GM21717 (cell line): ENCODE measurements around the gene FNDC11.
"Not testable (repeated sequence)": the region's sequence is repeated elsewhere in the genome, so short reads cannot be mapped to it uniquely, and the experiment has no call there.

Experiments used
- ATAC-seq: cut with Tn5 transposase; IDR thresholded peaks from one replicate; pipeline ENCODE4 v1.9.1; 2021; ENCODE audit warnings: mild to moderate bottlenecking, moderate library complexity; ENCODE audit not compliant: unreplicated experiment

FNDC11 gene

DNA sequence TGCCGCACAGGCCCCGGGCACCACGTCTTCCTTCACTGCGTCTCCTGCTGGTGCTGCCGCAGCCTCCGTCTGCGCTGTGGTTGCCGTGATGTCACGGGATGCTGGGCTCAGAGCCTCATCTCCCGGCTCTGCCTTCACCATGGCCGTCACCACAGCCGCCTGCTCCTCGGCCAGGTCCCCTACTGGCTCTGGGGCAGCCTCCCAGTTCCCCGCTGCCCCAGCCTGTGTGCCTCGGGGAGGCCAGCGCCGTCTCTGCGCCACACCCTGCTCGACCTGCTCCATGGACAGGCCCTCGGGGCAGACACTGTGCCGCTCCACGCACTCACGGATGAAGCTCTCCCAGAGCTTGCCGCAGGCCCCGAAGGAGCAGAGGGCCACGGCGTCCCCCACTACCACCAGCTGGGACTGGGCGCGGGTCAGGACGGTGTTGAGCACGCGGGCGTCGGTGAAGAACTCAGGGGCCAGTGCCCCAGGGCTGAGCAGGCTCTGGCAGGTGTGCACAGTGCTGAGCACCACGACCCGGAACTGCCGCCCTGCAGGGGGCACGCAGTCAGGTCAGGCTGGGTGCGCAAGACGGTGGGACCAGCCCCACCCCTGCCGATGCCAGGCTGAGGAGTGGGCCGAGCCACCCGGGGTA, 11.9 kb downstream of the FNDC11 start:
- ATAC-seq: no peak

DNA sequence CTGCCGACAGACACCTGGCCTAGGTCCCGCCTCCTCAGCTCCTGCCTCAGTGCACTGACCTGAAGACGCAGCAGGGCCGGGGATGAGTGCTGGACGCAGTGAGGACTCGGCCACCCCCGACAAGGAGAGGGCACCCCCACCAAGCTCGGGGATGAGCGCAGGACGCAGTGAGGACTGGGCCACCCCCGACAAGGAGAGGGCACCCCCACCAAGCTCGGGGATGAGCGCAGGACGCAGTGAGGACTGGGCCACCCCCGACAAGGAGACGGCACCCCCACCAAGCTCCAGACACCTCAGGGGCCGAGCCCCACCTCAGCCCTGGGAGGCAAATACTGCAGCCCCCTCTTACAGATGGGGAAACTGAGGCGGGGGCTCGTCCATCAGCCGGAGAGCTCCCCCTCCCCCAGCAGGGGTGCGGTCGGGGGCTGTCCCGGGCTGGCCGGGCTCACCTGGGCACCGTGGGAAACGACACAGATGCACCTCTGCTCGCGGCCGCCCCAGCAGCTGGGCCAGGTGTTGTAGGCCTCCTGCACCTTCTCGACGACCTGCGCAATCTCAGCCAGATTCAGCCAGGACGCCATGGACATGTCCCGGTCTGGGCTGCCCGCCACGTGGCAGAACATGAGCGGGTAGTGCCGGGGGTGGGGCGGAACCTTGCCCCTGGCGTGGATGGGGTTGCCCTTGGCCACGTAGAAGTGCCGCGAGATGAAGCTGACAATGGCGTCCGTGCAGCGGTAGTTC, 12.6 kb downstream of the FNDC11 start:
- ATAC-seq: no peak

DNA sequence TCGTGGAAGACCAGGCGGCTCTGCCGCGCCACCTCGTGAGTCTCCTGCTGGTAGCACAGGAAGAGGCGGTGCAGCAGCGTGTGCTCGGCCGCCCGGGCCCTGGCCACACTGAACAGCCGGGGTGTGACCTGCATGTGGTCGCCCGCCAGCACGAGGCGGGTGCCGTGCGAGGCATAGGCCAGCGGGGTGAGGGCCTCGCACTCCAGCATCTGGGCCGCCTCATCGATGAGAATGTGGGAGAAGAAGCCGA, 13.1 kb downstream of the FNDC11 start:
- ATAC-seq: no peak

DNA sequence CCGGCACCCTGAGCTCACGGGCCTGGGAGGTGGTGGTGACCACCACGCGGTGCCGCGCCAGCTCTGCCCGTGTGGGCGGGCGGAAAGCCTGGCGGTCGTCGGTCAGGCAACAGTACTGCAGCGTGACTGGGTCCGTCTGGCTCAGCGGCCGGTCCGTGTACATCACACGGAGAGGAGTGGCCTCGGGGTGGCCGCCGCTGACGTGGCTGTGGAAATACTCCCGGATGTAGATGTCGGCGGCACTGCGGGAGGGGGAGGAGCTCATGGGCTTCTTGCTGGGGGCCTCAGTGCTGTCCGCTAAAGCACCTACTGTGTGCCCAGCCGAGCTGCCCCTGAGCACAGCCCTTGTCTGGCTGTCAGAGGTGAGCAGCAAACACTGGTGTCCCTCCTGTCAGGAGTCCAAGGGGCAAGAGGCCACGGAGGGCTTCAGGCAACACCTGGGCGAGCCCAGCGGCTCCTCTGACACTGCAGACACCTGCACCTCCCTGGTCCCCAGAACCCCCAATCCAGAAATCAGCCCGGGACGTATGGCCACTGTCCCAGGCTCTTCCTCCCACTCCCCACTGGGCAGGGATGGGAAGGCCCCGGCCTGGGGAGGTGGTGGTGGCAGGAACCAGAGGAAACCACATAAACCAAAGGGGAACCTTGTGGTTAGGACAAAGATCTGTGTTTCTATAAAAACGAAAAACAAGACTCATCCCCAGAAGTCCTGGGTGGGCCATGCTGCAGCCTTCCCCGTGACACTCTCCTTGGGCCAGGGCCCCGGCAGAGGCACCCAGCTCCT, 13.6 kb downstream of the FNDC11 start:
- peak; percentile 58 for ATAC-seq

DNA sequence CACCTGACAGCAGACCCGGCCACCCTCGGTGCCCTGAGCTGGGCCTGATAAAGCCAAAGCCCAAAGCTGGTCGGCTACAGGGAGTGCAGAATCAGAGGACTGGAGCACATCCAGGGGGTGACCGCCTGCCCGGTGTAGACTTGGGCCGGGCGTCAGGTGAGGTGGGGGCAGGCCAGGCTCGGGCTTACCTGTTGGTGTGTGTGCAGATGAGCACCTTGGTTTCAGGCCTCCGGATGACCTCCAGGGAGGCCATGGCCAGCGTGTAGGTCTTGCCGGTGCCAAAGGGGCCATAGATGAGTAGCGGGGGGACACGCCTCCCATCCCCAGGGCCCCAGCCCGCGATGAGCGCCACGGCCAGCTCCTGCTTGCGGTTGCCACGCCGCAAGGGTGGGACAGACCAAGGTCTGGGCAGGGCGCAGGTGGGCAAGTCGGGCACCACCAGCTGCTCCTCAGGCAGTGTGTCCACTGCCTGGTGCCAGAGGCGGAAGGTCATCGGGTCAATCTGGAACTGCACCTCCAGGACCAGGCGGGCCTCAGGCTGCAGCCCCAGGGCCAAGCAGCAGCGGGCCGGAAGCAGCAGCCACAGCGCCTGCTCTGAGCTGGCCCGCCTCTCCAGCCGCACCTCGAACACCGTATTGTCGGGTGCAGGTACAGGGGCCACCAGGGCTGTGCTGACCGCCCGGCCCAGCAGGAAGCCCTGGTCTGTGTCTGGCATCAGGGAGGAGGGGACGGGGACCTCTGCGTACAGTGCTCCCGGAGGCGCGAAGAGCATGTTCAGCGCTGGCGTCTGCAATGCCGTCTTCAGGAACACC, 14.4 kb downstream of the FNDC11 start:
- peak; percentile 8 for ATAC-seq

DNA sequence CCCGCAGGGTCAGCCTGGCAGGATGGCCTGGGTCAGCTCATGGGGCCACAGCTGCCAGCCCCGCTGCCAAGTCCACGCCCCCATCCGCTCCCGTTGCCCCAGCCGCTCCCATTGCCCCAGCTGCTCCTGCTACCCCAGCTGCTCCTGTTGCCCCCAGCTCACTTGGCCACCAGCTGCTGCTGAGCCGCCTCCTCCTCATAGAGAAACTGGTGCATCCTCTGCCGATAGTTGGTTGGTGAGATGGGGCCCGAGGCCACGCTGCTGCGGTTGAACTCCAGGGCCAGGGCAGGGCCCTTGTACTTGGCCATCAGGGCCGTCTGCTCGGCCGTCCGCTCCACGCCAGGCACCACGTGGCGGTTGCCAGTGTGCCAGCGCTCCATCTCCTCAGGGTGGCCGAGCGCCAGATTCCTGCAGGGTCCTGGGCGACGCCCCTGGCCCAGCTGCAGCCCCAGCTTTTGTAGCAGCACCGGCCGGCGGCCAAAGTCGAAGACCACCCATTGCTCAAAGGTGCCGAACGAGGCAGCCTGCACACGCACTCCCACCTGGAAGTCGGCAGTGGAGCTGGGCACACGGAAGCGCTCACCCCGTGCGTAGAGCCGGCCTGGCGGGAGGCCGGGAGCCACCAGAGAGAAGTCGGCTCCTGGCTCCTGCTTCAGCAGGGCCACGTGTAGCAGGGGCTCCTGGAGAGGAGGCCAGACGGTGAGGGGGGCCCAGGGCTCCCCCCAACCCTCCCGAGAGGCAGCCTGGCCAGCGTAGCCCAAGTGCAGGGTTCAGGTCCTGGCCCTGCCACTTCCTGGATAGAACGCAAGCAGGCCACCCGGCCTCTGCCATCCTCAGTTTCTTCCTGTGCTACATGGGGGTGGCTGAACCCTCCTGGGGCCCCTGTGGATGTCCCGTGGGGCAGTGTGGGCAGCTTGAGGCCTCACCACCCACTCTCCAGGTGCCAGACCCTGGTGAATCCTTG, 15.3 kb downstream of the FNDC11 start:
- no peak for ATAC-seq

DNA sequence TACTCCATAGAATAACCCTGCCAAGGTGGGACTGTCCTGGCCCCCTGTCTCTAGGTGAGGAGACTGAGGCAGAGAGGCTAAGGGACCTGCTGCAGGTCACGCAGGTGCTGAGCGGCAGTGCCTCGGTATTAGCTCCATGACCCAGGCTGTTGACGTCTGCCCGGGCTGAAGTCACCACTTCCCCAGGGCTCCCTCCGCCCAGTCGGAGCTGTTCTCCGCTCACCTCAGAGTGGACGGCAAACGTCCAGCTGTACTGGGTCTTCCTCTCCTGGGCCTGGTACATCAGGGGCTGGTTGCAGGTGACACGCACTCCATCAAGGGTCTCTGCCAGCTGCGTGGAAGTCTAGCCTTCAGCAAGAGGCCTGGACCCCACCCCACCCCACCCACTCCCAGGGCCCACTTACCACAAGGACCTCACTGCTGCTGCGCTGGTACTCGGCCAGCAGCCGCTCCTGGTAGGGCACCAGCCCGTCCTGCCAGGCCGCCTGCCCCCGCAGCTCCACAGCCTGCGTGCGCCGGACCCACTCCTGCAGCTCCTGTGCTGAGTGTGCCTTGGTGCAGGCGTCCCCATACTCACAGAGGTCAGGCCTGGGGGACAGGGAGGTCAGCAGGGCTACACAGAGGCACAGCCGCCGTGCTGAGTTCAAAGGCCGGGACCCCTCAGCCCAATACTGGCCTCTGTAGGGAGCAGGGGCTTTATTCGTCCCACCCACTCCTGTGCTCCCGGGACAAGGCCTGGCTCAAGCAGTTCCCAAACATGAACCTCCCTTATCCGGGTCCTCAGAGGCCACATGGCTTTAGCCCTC, 16.5 kb downstream of the FNDC11 start:
- no peak for ATAC-seq

DNA sequence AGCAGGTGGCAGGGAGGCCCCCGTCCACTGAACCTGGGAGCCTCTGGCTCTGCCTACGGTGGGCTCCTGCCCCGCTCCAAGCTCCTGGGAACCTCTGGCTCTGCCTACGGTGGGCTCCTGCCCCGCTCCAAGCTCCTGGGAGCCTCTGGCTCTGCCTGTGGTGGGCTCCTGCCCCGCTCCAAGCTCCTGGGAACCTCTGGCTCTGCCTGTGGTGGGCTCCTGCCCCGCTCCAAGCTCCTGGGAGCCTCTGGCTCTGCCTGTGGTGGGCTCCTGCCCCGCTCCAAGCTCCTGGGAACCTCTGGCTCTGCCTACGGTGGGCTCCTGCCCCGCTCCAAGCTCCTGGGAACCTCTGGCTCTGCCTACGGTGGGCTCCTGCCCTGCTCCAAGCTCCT, 17.1 kb downstream of the FNDC11 start:
- ATAC-seq: not testable (repeated sequence)

DNA sequence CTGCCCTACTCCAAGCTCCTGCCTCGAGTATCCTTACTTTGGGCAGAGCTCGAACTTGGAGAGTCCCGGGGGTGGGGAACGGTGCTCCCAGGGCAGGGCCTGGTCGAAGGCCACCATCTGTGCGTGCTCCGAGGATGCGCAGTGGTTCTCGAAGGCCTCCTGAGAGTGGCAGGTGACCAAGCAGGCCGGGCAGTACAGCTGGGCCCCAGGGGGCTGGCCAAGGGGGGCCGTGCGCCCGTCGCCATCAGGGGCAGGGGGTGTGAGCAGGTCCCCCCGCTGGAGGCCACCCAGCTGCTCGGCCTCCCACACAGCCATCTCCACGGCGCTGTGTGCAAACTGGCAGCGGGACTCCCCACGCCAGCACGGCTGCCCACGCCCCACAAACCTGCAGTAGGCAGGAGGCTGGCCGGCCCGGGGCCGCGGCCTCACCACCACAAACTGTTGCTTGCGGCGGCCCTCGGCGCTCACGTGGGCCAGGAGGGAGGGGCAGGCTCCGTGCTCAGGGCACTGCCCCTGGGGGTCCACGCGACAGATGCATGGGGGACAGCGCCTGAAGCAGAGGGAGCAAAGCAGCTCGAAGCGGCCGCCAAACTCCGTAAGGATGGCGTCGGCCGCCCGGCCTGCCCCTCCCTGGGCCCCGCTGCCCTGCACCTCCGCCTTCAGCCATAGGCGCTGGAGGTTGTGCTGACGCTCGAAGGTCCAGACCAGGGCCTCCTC, 18.3 kb downstream of the FNDC11 start:
- no peak for ATAC-seq

DNA sequence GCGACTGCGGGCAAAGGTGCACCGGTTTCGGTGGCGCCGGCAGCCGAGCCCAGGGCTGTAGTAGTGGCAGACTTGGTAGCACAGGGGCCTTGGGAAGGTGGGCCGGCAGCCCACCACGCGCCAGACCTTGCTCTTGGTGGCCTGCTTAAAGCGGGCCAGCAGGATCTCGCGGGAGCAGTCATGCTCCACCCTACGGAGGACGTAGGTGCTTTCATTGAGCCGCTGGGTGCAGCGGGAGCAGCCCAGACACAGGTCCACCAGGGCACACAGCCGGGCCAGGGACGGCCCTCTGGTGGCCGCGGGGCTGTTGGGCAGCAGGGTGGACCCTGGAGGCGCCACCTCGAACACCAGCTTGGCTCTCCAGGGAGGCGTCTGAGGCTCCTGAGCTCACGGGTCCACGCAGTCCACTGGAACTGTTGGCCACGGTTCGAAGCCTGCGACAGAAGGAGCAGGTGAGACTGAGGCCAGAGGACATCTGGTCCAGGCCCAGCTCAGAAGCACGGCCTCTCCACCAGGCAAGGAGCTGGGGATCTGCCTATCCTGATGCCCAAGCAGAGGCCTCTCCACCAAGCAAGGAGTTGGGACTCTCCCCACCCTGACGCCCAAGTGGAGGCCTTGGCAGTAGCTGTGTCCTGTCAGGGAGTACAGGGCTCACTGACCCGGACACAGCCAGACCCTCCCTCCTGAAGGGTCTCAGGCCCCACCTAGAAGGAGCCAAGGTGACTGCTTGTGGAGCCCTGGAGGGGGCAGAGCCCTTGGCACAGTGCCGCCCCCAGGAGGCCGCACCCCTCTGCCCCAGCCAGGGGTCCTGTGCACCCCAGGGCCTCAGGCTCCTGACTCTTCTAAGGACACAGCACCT, 19.1 kb downstream of the FNDC11 start:
- ATAC-seq: no peak

DNA sequence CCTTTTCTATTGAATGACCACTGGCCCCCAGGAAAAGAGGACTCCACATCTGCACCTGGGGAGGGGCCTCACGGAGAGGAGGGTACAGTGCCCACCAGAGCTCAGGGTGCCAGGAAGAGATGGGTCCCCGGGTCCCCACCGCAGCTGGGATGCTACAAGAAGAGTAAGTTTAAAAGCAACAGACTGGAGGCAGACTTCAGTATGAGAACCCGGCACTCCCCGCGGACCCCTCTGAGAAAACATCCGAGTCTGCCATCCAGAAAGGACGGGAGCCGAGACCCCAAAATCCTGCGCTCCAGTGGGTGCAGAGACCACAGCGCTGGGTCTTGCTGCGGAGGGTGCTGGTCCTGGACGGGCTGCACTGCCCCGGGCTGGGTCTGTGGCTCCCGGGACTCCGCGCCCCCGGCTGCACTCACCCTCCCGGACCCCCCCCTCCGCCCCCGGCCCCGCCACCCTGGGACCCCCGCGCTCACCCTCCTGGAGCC, 19.7 kb downstream of the FNDC11 start:
- no peak for ATAC-seq

DNA sequence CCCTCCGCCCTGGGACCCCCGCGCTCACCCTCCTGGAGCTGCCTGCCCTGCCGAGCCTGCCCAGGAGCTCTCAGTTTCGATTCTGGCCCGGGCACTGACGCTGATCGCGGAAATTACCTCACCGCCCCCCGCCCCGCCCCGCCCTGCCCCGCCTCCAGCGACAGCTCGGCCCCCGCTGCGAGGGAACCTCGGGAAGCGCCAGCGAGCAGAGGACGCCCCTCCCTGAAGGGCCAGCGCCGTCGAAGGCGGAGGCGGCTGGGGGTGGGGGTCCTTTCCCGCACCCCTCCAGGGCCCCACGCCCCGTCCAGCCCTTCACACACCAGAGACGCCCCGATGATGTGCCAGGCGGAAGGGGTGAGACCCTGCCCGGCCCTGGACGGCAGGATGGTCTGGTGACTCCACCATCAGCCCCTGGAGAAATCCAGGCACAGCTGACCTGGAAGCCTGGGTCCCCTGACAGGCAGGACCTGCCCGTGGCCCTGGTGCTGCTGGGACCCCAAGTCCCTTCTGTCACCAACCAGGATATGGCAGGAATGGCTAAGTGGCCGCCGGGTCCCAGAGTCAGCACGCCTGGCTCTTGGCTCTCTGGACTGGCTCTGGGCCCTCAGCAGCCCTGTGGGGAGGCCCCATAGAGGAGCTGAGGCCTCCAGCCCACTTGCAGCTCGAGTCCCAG, 20.3 kb downstream of the FNDC11 start, which contains the start of gene HELZ2:
Gene HELZ2 (minus strand): TSS at position 84 of the 673 bp plus-strand sequence. CDS start 1,854 bp downstream, outside the sequence.
- peak; percentile 58 for ATAC-seq

DNA sequence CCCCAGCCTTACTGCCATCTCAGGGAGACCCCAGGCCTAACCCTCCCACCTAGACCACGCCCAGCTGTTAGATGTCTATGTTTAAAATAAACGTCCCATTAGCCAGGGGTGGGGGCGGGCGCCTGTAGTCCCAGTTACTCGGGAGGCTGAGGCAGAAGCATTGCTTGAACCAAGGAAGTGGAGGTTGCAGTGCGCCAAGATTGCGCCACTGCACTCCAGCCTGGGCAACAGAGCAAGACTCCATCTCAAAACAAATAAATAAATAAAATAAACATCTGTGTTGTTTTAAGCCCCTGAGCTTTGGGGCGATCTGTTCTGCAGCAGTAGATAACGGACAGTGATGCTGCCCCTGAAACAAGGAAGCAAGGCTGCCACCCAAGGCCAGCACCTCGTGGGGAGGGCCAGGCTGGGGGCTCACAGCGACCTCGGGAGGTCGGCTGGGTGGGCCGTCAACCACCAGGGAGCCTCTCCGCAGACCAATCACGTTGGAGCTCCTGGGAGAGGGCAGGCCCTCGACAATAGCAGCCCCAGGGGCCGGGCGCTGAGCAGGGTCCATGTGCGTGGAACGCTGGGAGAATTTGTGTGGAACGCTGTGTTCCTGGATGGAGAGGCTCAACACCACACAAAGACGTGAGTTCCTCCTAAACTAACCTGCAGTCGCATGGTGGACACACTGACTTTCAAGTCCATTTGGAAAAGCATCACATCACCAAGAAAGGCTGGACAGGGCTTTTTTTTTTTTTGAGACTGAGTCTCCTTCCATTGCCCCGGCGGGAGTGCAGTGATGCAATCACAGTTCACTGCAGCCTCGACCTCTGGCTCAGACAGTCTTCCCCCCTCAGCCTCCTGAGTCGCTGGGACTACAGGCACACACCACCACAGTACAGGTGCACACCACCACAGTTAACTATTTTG, 21.1 kb downstream of the FNDC11 start:
- no peak for ATAC-seq

DNA sequence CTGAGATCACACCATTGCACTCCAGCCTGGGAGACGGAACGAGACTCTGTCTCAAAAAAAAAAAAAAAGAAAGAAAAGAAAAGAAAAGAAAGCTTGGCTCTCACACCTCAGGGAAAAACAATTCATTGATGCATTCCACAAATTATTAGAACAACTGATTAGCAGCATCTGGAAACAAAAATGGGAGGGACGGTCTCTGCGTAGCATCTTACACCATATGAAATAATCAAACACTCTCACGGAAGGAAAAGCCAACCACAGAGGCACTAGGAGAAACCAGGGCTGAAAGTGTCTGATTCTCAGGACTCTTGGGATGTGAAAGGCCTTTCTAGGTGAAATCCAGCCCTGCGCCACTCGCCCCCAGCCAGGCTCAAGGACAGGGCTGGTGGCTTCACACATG, 22.4 kb downstream of the FNDC11 start:
- ATAC-seq: no peak

DNA sequence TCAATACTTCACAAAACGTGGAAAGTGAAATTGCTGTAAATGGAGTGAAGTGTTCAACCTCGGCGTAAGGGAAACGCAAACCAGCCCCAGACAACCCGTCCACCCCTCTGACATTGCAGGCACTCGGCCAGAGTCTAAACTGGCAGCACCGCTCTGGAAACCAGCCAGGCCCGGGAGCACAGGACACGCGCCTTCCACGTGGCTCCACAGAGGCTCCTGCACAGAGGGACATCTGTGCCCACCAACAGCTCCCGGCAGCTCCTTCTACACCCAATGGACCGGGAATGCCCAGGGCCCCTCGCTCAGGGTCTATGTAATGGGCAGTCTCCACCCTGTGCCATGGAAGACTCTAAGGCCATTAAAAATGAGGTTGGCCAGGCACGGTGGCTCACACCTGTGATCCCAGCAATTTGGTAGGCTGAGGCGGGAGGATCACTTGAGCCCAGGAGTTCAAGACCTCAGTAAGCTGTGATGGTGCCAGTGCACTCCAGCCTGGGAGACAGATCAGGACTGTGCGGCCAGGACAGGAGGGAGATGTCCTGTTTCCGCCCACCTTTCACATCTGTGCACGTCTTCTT, 23.4 kb downstream of the FNDC11 start:
- no peak for ATAC-seq
